Upper lobe of left lung (tissue), 6 donors: ENCODE data around the gene CLIP1. TPM values are rescaled to one million over a fixed set of nuclear protein-coding genes. Genes with fewer than 3 reads are reported as not detected.

Experiments used
- ATAC-seq, 2 donors: fragments of 200-7000 bp; cut with Tn5 transposase; one replicate each; pipeline ENCODE4 v1.9.1; 2022; ENCODE audit warnings: mild to moderate bottlenecking in 2 of 2, moderate library complexity in 2 of 2; ENCODE audit not compliant: low FRiP score in 2 of 2
- DNase-seq, 2 donors: peaks; one replicate each; pipeline ENCODE4 v3.0.0-alpha.2; 2019 to 2020
- H3K27ac ChIP-seq, 4 donors: fragments of 200-600 bp; sonication (generic); one replicate each; pipeline ENCODE4 v1.5.1; 2016 to 2019
- H3K27me3 ChIP-seq, 4 donors: fragments of 200-600 bp; sonication (generic); one replicate each; pipeline ENCODE4 v1.5.1; 2017 to 2019
- H3K36me3 ChIP-seq, 4 donors: fragments of 200-600 bp; sonication (generic); one replicate each; pipeline ENCODE4 v1.5.1; 2016 to 2019
- H3K4me1 ChIP-seq, 4 donors: fragments of 200-600 bp; sonication (generic); one replicate each; pipeline ENCODE4 v1.5.1; 2018 to 2019
- H3K4me3 ChIP-seq, 4 donors: fragments of 200-600 bp; sonication (generic); one replicate each; pipeline ENCODE4 v1.5.1; 2017 to 2019; ENCODE audit warnings: mild to moderate bottlenecking in 2 of 4, moderate library complexity in 1 of 4
- H3K9me3 ChIP-seq, 4 donors: fragments of 200-600 bp; sonication (generic); one replicate each; pipeline ENCODE4 v1.5.1; 2018 to 2019
- CTCF ChIP-seq, 6 experiments: fragments of 450-650 bp in 4 of 6; fragments of 200-600 bp in 2 of 6; sonication (generic) in 2 of 6; IDR thresholded peaks; one replicate each; pipeline ENCODE4 v1.5.1; 2016 to 2019; ENCODE audit warnings: antibody characterized with exemption in 6 of 6
- EP300 ChIP-seq, 4 donors: sonication (generic); formaldehyde crosslinking; IDR thresholded peaks; one replicate each; pipeline ENCODE4 v1.5.1; 2017; ENCODE audit warnings: antibody characterized with exemption in 4 of 4, control low read depth in 2 of 4
- POLR2A ChIP-seq, 4 donors: fragments of 450-650 bp; IDR thresholded peaks; one replicate each; pipeline ENCODE4 v1.5.1; 2016 to 2017; ENCODE audit warnings: antibody characterized with exemption in 4 of 4, mild to moderate bottlenecking in 2 of 4
- POLR2AphosphoS5 ChIP-seq, 2 donors: sonication (generic); formaldehyde crosslinking; IDR thresholded peaks; one replicate each; pipeline ENCODE4 v1.5.1; 2017; ENCODE audit warnings: antibody characterized with exemption in 2 of 2
- WGBS, 2 donors: methylation state at CpG; one replicate each; pipeline ENCODE4 v1.1.5; 2017 to 2018; 5-methylcytosine and 5-hydroxymethylcytosine counted together
- total RNA-seq, 6 donors: library from RNA; depleted of rRNA in 4 of 6; stranded (reverse); fragments of >200 nt in 4 of 6; gene quantifications; one replicate each; pipeline versions ENCODE4 v1.1.0 to v1.2.1, GENCODE V29; 2016 to 2021
- donor health status: DM: no; HTN: no; CAD: no; lungs with moderate emphysema.
- donor health status: DM: no; HTN: yes; CAD: no; lungs with severe emphysema.

Gene CLIP1
- total RNA-seq, 6 donors from 2014 or later: 78.4 to 152 (median 104) TPM

GRCh38 chr12:122333142-122334087 is 89.1 kb downstream of the CLIP1 start:
- DNase-seq (no peak), ATAC-seq (peak in 1 of 2 donors; percentile 94)
- no peak for TF ChIP-seq POLR2AphosphoS5 (IDR thresholded peaks at IDR 0.05)
- no peak for TF ChIP-seq CTCF (IDR thresholded peaks at IDR 0.05)
- TF ChIP-seq POLR2A (IDR thresholded peaks at IDR 0.05): no peak
- TF ChIP-seq EP300 (IDR thresholded peaks at IDR 0.05): no peak
- Histone ChIP-seq H3K4me1 (no peaks in the 10 kb centered on the region), H3K4me3 (no peak overlapping the region), H3K36me3 (peaks cover 17 to 86% (median 55%) of the 10 kb centered on the region in 4 donors), H3K27me3 (no peaks in the 10 kb centered on the region), H3K27ac (no peak overlapping the region), H3K9me3 (no peaks in the 10 kb centered on the region)
- 90 to 94% methylated on average over 14 of the region's 14 CpGs for WGBS, 2 donors

- DNase-seq (no peak), ATAC-seq (no peak)
- Histone ChIP-seq H3K9me3 (no peaks in the 10 kb centered on the region), H3K36me3 (peaks cover 8 to 97% (median 71%) of the 10 kb centered on the region in 4 donors), H3K4me3 (no peak overlapping the region), H3K4me1 (no peaks in the 10 kb centered on the region), H3K27ac (peak overlapping the region in 1 of 4 donors; percentile 17), H3K27me3 (no peaks in the 10 kb centered on the region)
- WGBS, 2 donors: 76 to 86% methylated on average over 18 of the region's 18 CpGs
- TF ChIP-seq EP300 (IDR thresholded peaks at IDR 0.05) (no peak), POLR2AphosphoS5 (IDR thresholded peaks at IDR 0.05) (no peak), CTCF (IDR thresholded peaks at IDR 0.05) (no peak), POLR2A (IDR thresholded peaks at IDR 0.05) (no peak)
Observed at GRCh38 chr12:122327494-122328385, 94.7 kb downstream of the CLIP1 start.

DNA sequence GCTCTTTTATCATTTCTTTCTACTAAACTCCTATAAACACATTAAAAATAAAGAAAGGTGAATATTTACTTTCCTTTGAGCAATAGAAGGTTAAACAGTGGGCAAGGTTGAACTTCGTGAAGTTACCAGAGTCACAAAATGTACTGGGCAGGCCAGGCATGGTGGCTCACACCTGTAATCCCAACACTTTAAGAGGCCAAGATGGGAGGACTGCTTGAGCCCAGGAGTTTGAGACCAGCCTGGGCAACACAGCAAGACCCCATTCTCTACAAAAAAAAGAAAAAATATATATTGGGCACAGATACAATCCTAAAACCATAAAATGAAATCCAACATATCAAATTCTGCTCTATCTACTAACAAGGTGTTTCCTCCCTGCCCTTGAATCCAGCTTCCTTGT is 95.5 kb downstream of the CLIP1 start:
- Histone ChIP-seq H3K4me3 (no peak overlapping the region), H3K9me3 (no peaks in the 10 kb centered on the region), H3K36me3 (peaks cover 8 to 97% (median 71%) of the 10 kb centered on the region in 4 donors), H3K27ac (peak overlapping the region in 1 of 4 donors; percentile 17), H3K27me3 (no peaks in the 10 kb centered on the region), H3K4me1 (no peaks in the 10 kb centered on the region)
- TF ChIP-seq POLR2AphosphoS5 (IDR thresholded peaks at IDR 0.05) (no peak), CTCF (IDR thresholded peaks at IDR 0.05) (no peak), POLR2A (IDR thresholded peaks at IDR 0.05) (no peak), EP300 (IDR thresholded peaks at IDR 0.05) (no peak)
- no peak for DNase-seq
- no peak for ATAC-seq
- 92 to 100% methylated on average over 1 of the region's 1 CpG for WGBS, 2 donors

- ATAC-seq (no peak), DNase-seq (no peak)
- H3K36me3 ChIP-seq: peaks cover 8 to 97% (median 69%) of the 10 kb centered on the region in 4 donors
- no peak overlapping the region for H3K27ac ChIP-seq
- H3K27me3 ChIP-seq: no peaks in the 10 kb centered on the region
- no peaks in the 10 kb centered on the region for H3K9me3 ChIP-seq
- H3K4me3 ChIP-seq: no peak overlapping the region
- WGBS, 2 donors: 73 to 81% methylated on average over 5 of the region's 5 CpGs
- H3K4me1 ChIP-seq: no peaks in the 10 kb centered on the region
- no peak for TF ChIP-seq POLR2AphosphoS5 (IDR thresholded peaks at IDR 0.05)
- no peak for TF ChIP-seq CTCF (IDR thresholded peaks at IDR 0.05)
Observed at GRCh38 chr12:122326586-122326985, 95.9 kb downstream of the CLIP1 start.
